ENCODE data around the gene PTHLH.

GRCh38 chr12:27951898-27952297 lies 20.6 kb downstream of the PTHLH start:
- no peak for TF ChIP-seq CTCF (IDR thresholded peaks at IDR 0.05)
- TF ChIP-seq POLR2A (IDR thresholded peaks at IDR 0.05), result no peak
